Fibroblast of villous mesenchyme (primary cell): Measurements from ENCODE around the gene GP2. TPM values are rescaled to one million over a fixed set of nuclear protein-coding genes. Genes with fewer than 3 reads are reported as not detected.
A peak's percentile ranks its signal among the peaks of the same experiment; 100 is the strongest.

Source experiments
- DNase-seq: peaks from one replicate; pipeline ENCODE4 v3.0.0-alpha.2; 2010; ENCODE audit warnings: low read depth
- H3K4me3 ChIP-seq: 2 replicates; pipeline ENCODE4 v1.5.1; 2011; ENCODE audit warnings: low read depth, mild to moderate bottlenecking, low read length
- total RNA-seq: library from RNA; depleted of rRNA; stranded (reverse); fragments of >200 nt; gene quantifications from 2 replicates; pipeline ENCODE4 v1.2.3, GENCODE V29; 2012
- TF ChIP-seq, protein P1 (sequence below): IDR thresholded peaks from 2 replicates; pipeline ENCODE4 v1.5.1; 2012; ENCODE audit warnings: low read depth, mild to moderate bottlenecking, low read length; ENCODE audit not compliant: insufficient read depth

Gene GP2
- total RNA-seq, 1 donor = not detected

DNA sequence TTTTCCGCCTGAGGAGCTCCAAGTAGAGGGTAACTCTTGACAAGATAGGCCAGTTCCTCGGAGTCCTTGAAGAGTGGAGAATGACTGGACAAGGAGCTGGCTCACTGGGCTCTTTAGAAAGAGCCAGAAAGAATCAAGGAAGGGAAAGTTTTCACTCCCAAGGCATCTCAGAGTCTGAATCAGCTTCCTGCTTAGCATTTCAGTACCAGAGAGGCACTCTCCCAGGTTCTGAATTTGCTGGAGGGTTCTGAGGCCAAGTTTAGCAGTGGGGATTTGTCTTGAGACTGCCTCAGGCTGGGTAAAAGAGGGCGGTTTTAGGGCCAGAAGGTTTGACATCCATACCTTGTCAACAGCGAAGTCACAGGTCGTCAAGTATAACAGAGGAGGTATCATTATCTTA, 25.5 kb downstream of the GP2 start:
- H3K4me3 ChIP-seq = no peak overlapping the region
- no peak for DNase-seq
- TF ChIP-seq, protein P1, sequence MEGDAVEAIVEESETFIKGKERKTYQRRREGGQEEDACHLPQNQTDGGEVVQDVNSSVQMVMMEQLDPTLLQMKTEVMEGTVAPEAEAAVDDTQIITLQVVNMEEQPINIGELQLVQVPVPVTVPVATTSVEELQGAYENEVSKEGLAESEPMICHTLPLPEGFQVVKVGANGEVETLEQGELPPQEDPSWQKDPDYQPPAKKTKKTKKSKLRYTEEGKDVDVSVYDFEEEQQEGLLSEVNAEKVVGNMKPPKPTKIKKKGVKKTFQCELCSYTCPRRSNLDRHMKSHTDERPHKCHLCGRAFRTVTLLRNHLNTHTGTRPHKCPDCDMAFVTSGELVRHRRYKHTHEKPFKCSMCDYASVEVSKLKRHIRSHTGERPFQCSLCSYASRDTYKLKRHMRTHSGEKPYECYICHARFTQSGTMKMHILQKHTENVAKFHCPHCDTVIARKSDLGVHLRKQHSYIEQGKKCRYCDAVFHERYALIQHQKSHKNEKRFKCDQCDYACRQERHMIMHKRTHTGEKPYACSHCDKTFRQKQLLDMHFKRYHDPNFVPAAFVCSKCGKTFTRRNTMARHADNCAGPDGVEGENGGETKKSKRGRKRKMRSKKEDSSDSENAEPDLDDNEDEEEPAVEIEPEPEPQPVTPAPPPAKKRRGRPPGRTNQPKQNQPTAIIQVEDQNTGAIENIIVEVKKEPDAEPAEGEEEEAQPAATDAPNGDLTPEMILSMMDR = no peak

DNA sequence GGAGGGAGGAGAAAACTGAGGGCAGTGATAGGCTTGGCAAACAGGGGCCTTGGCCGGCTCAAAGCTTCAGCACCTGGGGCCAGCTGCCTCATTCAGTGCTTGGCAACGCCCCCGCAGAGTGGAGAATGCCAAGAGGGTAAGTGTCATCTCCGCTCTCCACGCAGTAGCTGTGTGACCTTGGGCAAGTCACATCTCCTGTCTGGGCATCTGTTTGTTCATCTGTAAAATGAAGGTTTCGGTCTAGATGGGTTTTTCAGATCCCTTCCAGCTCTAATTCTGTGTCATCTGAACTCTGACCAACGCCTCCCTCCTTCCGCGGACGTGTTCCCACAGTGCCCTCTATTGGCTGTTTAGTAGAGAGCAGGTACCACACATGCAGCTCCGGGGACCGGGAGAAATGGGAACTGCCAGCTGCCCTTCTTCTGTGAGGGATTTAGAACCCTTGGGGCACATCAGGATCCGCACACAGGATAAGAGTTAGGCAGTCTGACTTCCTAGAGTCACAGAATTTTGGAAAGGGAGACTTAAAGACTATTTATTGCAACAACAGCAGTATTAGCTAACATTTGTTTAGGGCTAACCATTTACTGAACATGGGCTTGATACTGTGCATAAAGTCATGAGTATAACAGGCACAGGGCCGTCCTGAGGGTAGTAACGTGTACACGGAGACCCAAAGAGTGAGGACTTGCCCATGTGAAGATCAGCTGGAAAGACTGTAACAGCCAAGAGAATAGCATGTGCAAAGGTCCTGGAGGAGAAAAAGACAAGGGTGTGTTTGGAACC, 26.8 kb downstream of the GP2 start:
- TF ChIP-seq, protein P1 = peak; percentile 63
- no peak overlapping the region for H3K4me3 ChIP-seq
- peak; percentile 25 for DNase-seq

DNA sequence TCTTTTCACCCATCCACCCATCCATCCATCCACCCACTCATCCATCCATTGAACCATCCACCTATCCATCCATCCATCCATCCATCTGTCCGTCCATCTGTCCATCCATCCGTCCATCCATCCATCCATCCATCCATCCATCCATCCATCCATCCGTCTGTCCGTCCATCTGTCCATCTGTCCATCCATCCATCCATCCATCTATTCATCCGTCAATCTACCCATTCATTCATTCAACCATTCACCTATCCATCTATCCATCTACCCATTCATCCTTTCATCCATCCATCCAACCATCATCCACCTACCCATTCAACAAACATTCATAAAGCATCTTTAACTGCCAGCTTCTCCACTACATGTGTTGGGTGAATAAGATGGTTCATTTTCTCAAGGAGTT, 28.9 kb downstream of the GP2 start:
- H3K4me3 ChIP-seq = no peak overlapping the region
- TF ChIP-seq, protein P1 = no peak
- DNase-seq = no peak

DNA sequence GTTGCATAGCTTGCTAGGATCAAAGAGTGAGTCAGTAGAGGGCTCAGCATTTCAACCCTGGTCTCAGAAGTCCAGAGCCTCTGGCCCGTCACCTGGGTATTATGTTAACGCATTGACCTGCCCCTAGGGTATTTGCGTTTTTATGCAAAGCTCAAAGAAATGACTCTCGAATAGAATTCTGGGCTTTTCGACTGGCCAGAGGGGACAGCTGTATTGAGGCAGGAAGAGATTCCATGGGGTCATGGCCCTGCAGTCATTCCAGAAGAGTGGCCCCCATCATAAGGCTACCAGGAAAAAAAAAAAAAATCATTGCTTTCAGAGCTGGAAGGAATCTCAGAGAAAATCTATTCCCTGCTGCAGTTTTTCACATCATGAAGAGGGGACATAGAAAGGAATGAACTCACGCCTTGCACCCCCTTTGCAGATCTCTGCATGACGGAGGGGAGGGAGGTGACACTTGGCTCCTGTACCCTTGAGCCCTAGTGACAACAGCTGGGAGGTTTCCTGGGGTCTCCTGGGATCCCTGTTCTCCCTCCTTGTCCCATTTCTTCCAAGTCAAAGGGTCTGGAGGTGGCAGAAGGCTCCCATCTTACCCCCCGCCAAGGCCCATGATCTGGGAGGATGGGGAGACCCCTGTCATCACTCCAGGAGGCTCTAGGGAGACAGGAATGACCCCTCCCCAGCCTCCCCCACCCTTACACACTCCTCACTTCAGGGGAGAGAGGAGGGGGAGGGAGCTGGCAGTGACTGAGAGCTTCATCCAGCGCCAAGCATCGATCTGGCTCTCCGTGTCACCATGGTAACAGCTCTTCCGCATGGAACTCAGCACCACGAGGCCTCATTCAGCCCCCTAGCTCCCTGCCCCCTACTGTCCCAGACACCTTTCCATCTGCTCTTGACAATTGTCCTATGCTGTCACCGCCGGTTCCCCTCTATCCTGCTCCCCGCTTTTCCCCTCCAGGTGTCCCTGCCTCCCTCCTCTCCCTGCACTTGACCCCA, 35.8 kb downstream of the GP2 start:
- TF ChIP-seq, protein P1 = no peak

DNA sequence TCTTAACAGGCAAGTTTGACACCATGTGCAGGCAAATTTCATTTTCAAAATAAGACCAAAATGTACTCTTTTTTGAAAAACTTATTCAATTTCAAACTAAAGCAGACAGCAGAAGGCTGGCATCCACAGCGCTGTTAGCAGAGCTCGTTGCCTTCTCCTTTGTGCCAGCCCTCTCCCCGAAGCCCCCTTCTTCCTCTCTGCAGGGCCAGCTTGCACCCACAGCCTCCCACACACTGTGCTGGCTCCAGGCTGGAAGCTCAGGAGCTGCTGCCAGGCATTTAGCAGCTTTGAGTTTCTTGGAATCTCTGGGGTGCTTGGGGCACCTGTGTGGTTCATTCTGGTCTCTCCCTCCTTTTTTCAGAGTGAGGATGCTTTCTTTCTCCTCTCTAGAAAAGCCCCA, 37.7 kb downstream of the GP2 start:
- TF ChIP-seq, protein P1 = no peak
- no peak for DNase-seq
- no peak overlapping the region for H3K4me3 ChIP-seq

More for the DNA sequence above, 35.8 kb downstream of the GP2 start:
- no peak for DNase-seq
- H3K4me3 ChIP-seq = no peak overlapping the region

DNA sequence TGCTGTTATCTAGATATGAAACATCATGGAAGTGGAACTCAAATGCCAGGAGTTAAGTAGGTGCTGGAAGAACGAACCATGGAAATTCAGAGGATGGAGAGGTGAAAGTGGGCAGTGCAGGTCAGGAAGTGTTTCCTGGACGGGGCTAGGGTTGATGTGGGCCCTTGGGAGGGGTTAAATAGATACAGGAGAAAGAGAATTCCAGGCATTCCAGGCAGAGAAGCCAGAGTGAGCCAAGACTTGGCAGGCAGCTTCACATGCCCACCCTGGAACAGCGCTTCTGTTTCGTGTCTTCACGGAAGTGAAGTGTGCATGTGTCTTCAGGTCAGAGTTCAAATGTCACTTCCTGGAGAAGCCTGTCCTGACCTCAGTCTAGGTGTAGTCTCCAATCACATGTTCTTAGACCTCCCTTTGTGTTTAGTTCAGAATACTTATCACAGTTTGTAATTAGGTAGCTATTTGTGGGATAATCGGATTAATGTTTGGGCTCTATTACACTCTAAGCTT, 41.3 kb downstream of the GP2 start:
- H3K4me3 ChIP-seq = no peak overlapping the region
- TF ChIP-seq, protein P1 = no peak
- no peak for DNase-seq
